HepG2 (cell line): ENCODE measurements around the gene ZC3H18. TPM values are rescaled to one million over a fixed set of nuclear protein-coding genes. Genes with fewer than 3 reads are reported as not detected.

ENCODE experiments used
- ATAC-seq: fragments of 200-7000 bp; cut with Tn5 transposase; 3 replicates; pipeline ENCODE4 v1.9.1; 2020; ENCODE audit warnings: mild to moderate bottlenecking, moderate library complexity
- BruUV-seq: library from RNA; stranded (reverse); fragments of 400-500 nt; replicated peaks from 2 replicates; lab custom pipeline; 2021; lab: Mats Ljungman, UMichigan
- CTCF ChIA-PET: fragments of 300-600 bp; formaldehyde crosslinking; extraction: SDS; loops from one replicate; lab custom pipeline; 2021; ENCODE audit warnings: low total read pairs, inconsistent platforms, low intra/inter-chr PET ratio; lab: Yijun Ruan, JAX
- POLR2A ChIA-PET: fragments of 350-600 bp; sonication (Branson Sonifier 250); formaldehyde crosslinking; loops from one replicate; lab custom pipeline; 2020; ENCODE audit warnings: antibody characterized with exemption, inconsistent platforms; lab: Yijun Ruan, JAX
- DNase-seq: peaks from one replicate; pipeline ENCODE4 v3.0.0-alpha.2; 2015; ENCODE audit warnings: low spot score
- FAIRE-seq: peaks from 3 replicates; lab custom pipeline; 2011; peaks lifted over from hg19 to GRCh38; lab: Jason Lieb, UNC
- H2AFZ ChIP-seq: one replicate; pipeline ENCODE4 v1.6.1; 2011; ENCODE audit warnings: low read length, inconsistent platforms
- H3K27ac ChIP-seq: fragments of 300-600 bp; 3 replicates; pipeline ENCODE4 v1.8.0; 2011; ENCODE audit warnings: mixed run types, mild to moderate bottlenecking, mixed read lengths, low read length, inconsistent platforms; ENCODE audit not compliant: insufficient read depth; ENCODE audit errors: extremely low read length
- H3K27me3 ChIP-seq, 2 experiments: fragments of 200-600 bp in 1 of 2; 2 replicates in 1 of 2; 3 replicates in 1 of 2; pipeline versions ENCODE4 v1.6.0 to v1.8.0; 2011; ENCODE audit warnings: low read length in 2 of 2, mild to moderate bottlenecking in 2 of 2, moderate library complexity in 2 of 2, inconsistent platforms in 1 of 2; ENCODE audit not compliant: insufficient read depth in 2 of 2, control insufficient read depth in 1 of 2
- H3K36me3 ChIP-seq, 2 experiments: fragments of 200-600 bp in 1 of 2; replicated peaks in 1 of 2; 2 replicates in 1 of 2; 3 replicates in 1 of 2; pipeline versions ENCODE4 v1.5.1 to v1.8.0; 2011; ENCODE audit warnings: low read length in 2 of 2, inconsistent platforms in 1 of 2; ENCODE audit not compliant: insufficient read depth in 2 of 2, control insufficient read depth in 1 of 2
- H3K4me1 ChIP-seq: 2 replicates; pipeline ENCODE4 v1.5.1; 2012; ENCODE audit warnings: low read length, inconsistent platforms; ENCODE audit not compliant: insufficient read depth
- H3K4me2 ChIP-seq: 2 replicates; pipeline ENCODE4 v1.6.0; 2011; ENCODE audit warnings: low read depth, low read length, inconsistent platforms
- H3K4me3 ChIP-seq, 3 experiments: fragments of 200-600 bp in 1 of 3; sonication (generic), shearing (Covaris generic) in 1 of 3; replicated peaks in 1 of 3; 2 replicates each; pipeline ENCODE4 v1.5.1; 2011 to 2016; ENCODE audit warnings: low read length in 3 of 3, inconsistent platforms in 2 of 3, low read depth in 2 of 3, mild to moderate bottlenecking in 2 of 3, control low read depth in 1 of 3, mixed read lengths in 1 of 3; ENCODE audit not compliant: insufficient read depth in 1 of 3
- H3K79me2 ChIP-seq: one replicate; pipeline ENCODE4 v1.6.1; 2011; ENCODE audit warnings: low read length, inconsistent platforms; ENCODE audit not compliant: insufficient read depth
- H3K9ac ChIP-seq: 2 replicates; pipeline ENCODE4 v1.6.0; 2011; ENCODE audit warnings: mild to moderate bottlenecking, low read depth, low read length, inconsistent platforms; ENCODE audit not compliant: insufficient read depth
- H3K9me3 ChIP-seq: 2 replicates; pipeline ENCODE4 v1.5.1; 2012; ENCODE audit warnings: mild to moderate bottlenecking, low read length
- H4K20me1 ChIP-seq: 2 replicates; pipeline ENCODE4 v1.6.0; 2011; ENCODE audit warnings: inconsistent platforms, mild to moderate bottlenecking, low read length, moderate library complexity; ENCODE audit not compliant: insufficient read depth
- CTCF ChIP-seq: sonication (generic); formaldehyde crosslinking; IDR thresholded peaks from 2 replicates; pipeline ENCODE4 v1.5.0; 2020; ENCODE audit warnings: mild to moderate bottlenecking, missing genetic modification reagents, moderate library complexity
- PCBP1 ChIP-seq: fragments of 200-400 bp; formaldehyde crosslinking; IDR thresholded peaks from 2 replicates; pipeline ENCODE4 v1.6.1; 2017; ENCODE audit warnings: mild to moderate bottlenecking, low read depth, low read length, borderline replicate concordance
- ZHX2 ChIP-seq, 2 experiments: sonication (generic) in 1 of 2; formaldehyde crosslinking in 1 of 2; IDR thresholded peaks; 2 replicates each; pipeline versions ENCODE4 v1.6.1 to v1.9.0; 2014 to 2022; ENCODE audit warnings: antibody characterized with exemption in 1 of 2, borderline replicate concordance in 1 of 2, inconsistent platforms in 1 of 2, low read depth in 1 of 2, missing genetic modification reagents in 1 of 2
- WGBS: methylation state at CpG from one replicate; pipeline ENCODE4 v1.1.6; 2017; ENCODE audit warnings: low lambda C conversion rate; 5-methylcytosine and 5-hydroxymethylcytosine counted together
- in situ Hi-C: cut with HindIII; loops from 2 replicates; pipeline ENCODE4 v1.10.0; 2017; ENCODE audit warnings: low pct_unique_long_range_greater_than_20kb; ENCODE audit not compliant: extremely low pct_ligation_motif_present
- intact Hi-C: fragments of 100-400 bp; cut with micrococcal nuclease; formaldehyde crosslinking; loops from one replicate; pipeline ENCODE4 v1.10.0; 2022; ENCODE audit not compliant: unreplicated experiment
- polyA plus RNA-seq, 8 experiments: library from polyadenylated mRNA; depleted of rRNA in 3 of 8; stranded (reverse) in 7 of 8; unstranded in 1 of 8; fragments of >200 nt; fragmentation: Illumina TruSeq in 4 of 8; extraction: Trizol in 4 of 8; gene quantifications; 2 replicates each; pipeline versions ENCODE4 v1.2.1 to v1.2.3, GENCODE V29; 2011 to 2016; ENCODE audit warnings: low read depth in 4 of 8, missing spikeins in 1 of 8, mixed read lengths in 1 of 8; ENCODE audit not compliant: insufficient read depth in 1 of 8
- total RNA-seq, 5 experiments: library from RNA; depleted of rRNA; stranded (reverse); fragments of >200 nt; fragmentation: Illumina TruSeq; extraction: Trizol; gene quantifications; 2 replicates each; pipeline ENCODE4 v1.2.3, GENCODE V29; 2016; ENCODE audit warnings: low read depth in 1 of 5

Gene ZC3H18
- total and polyA plus RNA-seq, 2 of the 13 experiments (the other 11 are each of a cell fraction or from before 2014, with no cell fraction given), result 11.2 to 27.4 TPM

GRCh38 chr16:88672776-88673175, 102.6 kb downstream of the ZC3H18 start:
- peak; percentile 58 for FAIRE-seq
- no peaks in the 10 kb centered on the region for H3K79me2 ChIP-seq
- ChIA-PET POLR2A (interaction anchor here (1.2 kb wide), 1 partner anchor 23 kb away, joined by 4 read pairs; the partner anchor contains the start of gene CYBA), CTCF (no interaction called here)
- no peak overlapping the region for H3K27ac ChIP-seq
- DNase-seq, result no peak
- no peaks in the 10 kb centered on the region for H3K27me3 ChIP-seq
- intact Hi-C loops (no loop called here), in situ Hi-C loops (no loop called here)
- no peak overlapping the region for H3K4me3 ChIP-seq
- TF ChIP-seq CTCF, result peak; percentile 46
- no peak for TF ChIP-seq ZHX2 (IDR thresholded peaks at IDR 0.05; ENCODE audit: low read depth)
- no peak for TF ChIP-seq ZHX2 (CRISPR knock-in tag; IDR thresholded peaks at IDR 0.05; ENCODE audit: borderline replicate concordance)
- TF ChIP-seq PCBP1, result 0 out of 2 replicates have a peak, but pooled peaks have one; percentile 25
- 75% methylated on average over 5 of the region's 11 CpGs for WGBS
- BruUV-seq, result no TSS peak
- H3K4me1 ChIP-seq, result no peaks in the 10 kb centered on the region
- H3K4me2 ChIP-seq, result no peak overlapping the region
- no peaks in the 10 kb centered on the region; a peak in 1 of 5 replicates for H3K36me3 ChIP-seq
- peak; percentile 33 for ATAC-seq
- no peaks in the 10 kb centered on the region for H4K20me1 ChIP-seq
- no peak overlapping the region for H3K9ac ChIP-seq
- no peaks in the 10 kb centered on the region for H3K9me3 ChIP-seq
- no peak overlapping the region for H2AFZ ChIP-seq
